HG02970 (cell line): ENCODE data around the gene KIF1C.
"Not testable (repeated sequence)": the region's sequence is repeated elsewhere in the genome, so short reads cannot be mapped to it uniquely, and the experiment has no call there.

ENCODE experiments used
- ATAC-seq: cut with Tn5 transposase; IDR thresholded peaks from one replicate; pipeline ENCODE4 v1.9.1; 2021; ENCODE audit warnings: mild to moderate bottlenecking, moderate library complexity, moderate number of reproducible peaks; ENCODE audit not compliant: unreplicated experiment, low FRiP score

Gene KIF1C

GRCh38 chr17:5042157-5043022, 44.6 kb downstream of the KIF1C start:
- no peak for ATAC-seq

GRCh38 chr17:5043524-5043923, 45.8 kb downstream of the KIF1C start:
- no peak for ATAC-seq

DNA sequence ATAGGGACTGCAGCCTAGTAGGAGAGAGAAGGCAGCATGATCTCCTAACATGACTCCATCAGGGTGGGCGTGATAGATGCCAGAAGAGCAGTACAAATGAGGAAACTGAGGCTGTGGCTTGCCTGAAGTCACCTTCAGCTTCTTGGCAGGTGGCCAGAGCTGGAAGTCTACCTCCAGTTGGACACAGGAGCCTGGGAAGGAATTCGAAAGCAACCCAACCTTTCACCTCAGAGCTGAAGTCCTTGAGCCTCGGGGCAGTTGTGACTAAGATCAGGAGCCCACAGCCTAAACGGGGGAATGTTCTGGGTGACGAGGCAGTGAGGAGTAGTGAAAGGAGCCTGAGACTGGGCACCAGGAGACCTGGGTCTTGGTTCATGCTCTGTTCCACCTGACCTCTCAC, 46.9 kb downstream of the KIF1C start:
- ATAC-seq: no peak

GRCh38 chr17:5045496-5045895, 47.7 kb downstream of the KIF1C start:
- no peak for ATAC-seq

DNA sequence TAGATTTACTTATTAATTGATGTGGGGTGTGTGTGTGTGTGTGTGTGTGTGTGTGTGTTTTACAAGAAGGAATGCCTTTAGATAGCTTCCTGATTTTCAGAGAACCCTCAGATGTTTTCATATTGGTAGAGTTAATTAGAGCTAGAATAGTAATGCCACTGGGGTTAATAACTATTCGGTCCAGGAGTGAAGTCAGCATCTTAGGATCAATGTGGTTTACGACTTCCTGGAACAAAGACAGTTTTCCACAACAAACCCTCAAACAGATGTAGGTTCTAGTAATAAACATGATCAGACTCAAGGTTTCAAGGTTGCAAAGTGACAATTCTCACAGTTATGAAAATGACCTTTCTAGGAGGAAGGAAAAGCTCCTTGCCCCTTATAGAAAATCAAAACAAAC, 49.7 kb downstream of the KIF1C start:
- no peak for ATAC-seq

DNA sequence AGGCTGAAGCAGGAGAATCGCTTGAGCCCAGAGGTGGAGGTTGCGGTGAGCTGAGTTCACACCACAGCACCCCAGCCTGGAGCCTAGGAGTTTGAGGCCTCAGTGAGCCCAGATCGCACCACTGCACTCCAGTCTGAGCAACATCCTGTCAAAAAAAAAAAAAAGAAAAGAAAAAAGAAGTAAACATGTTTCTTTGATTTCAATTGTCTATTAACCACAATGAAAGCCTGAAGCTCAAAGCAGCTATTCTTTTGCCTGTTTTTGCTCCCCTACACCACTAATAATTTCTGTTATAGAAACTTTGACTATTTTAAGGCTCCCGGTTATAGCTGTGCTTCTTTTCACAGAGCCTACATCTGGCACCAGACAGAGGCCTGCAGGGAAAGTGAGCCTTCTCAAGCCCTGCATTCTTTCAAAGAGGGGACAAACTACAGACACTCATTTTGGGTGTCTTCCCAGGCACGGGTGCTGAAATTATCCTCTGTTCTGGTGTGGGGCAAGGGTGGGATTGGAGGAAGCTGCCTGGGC, 51.6 kb downstream of the KIF1C start:
- ATAC-seq: no peak

- ATAC-seq: no peak
Observed at GRCh38 chr17:5050278-5050677, 52.5 kb downstream of the KIF1C start.

DNA sequence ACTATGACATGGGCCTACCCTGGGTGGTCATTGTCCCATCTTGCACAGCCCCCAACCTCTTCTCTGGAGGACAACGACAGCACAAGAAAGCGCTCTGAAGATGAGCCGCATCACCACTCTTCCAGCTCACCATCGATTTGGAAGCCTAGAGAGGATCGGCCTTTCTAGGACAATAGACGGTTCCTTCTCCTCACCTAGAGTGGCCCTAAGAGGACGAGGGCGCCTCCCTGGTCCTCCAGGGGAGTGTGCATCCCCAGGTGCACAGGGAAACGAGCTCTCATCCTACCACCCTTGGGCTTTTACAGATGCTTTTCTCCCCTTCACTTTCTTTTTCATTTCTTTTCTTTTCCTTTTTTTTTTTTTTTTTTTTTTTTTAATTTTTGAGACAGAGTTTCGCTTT, 57.8 kb downstream of the KIF1C start:
- no peak for ATAC-seq

DNA sequence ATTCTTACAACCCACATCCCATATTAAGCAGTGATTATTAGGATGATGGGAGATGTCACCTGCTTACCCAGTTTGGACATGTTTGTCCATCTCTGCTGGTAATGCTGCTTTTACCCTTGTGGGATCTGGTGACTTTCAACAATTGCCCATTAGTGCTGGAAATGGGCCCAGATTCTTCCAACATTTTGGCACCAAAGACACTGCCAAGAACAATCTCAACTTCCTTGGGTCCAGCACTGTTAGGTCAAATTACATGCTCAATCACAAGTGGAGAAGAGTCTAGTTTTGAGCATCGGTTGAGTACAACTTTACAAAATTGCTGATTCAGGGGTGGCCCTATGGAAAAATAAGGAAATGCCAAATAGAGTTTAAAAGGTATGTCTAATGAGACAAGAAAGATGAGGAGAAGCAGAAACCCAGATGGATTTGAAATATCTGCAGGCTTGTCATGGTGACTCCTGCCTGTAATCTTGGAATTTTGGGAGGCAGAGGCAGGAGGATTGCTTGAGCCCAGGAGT, 67.5 kb downstream of the KIF1C start:
- ATAC-seq: no peak

GRCh38 chr17:5068236-5068635, 70.5 kb downstream of the KIF1C start:
- ATAC-seq: no peak

DNA sequence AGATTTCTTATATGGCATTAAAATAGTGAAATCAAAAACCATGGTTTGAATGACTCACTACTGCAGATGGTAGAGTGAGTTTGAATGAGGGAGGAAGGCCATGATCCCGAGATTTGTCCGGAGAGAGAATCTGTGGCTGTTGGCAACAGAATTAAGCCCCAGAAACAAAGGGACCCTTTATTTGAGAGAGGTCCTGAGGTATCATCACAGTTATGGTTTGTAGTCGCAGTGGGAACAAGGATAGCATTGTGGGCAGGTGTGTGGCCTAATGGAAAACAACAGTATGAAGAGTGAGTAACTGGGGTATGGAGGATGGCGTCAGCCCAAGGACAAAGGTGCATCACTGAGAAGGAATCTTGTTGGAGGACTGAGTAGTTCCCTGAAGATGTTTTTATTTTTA, 72.0 kb downstream of the KIF1C start:
- no peak for ATAC-seq

- not testable (repeated sequence) for ATAC-seq
Observed at GRCh38 chr17:5075472-5075871, 77.7 kb downstream of the KIF1C start.

- not testable (repeated sequence) for ATAC-seq
Observed at GRCh38 chr17:5077275-5077674, 79.5 kb downstream of the KIF1C start.

GRCh38 chr17:5077781-5078105, 80.0 kb downstream of the KIF1C start:
- no peak for ATAC-seq
